ENCODE data around the gene ARHGAP23.

- TF ChIP-seq POLR2A (IDR thresholded peaks at IDR 0.05; ENCODE audit: low read length) (no peak), GATA1 (IDR thresholded peaks at IDR 0.05; ENCODE audit: low read depth, low read length) (no peak)
Observed at GRCh38 chr17:38551121-38551520, 122.9 kb downstream of the ARHGAP23 start.

Data from erythroblast (primary cell).